Endothelial cell of umbilical vein (primary cell): ENCODE measurements around the gene NOXA1.

Experiments
- FOS ChIP-seq: IDR thresholded peaks from 2 replicates; pipeline ENCODE4 v1.6.1; 2011; ENCODE audit warnings: mild to moderate bottlenecking, low read length, moderate library complexity, borderline replicate concordance; ENCODE audit not compliant: insufficient read depth
- POLR2A ChIP-seq: IDR thresholded peaks from 2 replicates; pipeline ENCODE4 v1.6.1; 2012; ENCODE audit warnings: low read depth, mild to moderate bottlenecking, control low read depth, low read length
- POLR2AphosphoS5 ChIP-seq: IDR thresholded peaks from 2 replicates; pipeline ENCODE4 v1.6.1; 2012; ENCODE audit warnings: low read depth, mild to moderate bottlenecking, control low read depth, low read length, moderate library complexity; ENCODE audit not compliant: insufficient read depth
- TF ChIP-seq, protein P1 (sequence below), 2 donors: IDR thresholded peaks; 1 replicate in 1 of 2; 2 replicates in 1 of 2; pipeline ENCODE4 v1.5.1; 2011; ENCODE audit warnings: low read length in 2 of 2, mild to moderate bottlenecking in 2 of 2, moderate library complexity in 2 of 2, control low read depth in 1 of 2, inconsistent platforms in 1 of 2, low read depth in 1 of 2; ENCODE audit not compliant: insufficient read depth in 1 of 2; ENCODE audit errors: extremely low read depth in 1 of 2
- TF ChIP-seq, protein P2 (sequence below): IDR thresholded peaks from 2 replicates; pipeline ENCODE4 v1.6.1; 2011; ENCODE audit not compliant: insufficient read depth, insufficient read length

GRCh38 chr9:137429546-137429890 is 6.3 kb downstream of the NOXA1 start:
- TF ChIP-seq, protein P1, sequence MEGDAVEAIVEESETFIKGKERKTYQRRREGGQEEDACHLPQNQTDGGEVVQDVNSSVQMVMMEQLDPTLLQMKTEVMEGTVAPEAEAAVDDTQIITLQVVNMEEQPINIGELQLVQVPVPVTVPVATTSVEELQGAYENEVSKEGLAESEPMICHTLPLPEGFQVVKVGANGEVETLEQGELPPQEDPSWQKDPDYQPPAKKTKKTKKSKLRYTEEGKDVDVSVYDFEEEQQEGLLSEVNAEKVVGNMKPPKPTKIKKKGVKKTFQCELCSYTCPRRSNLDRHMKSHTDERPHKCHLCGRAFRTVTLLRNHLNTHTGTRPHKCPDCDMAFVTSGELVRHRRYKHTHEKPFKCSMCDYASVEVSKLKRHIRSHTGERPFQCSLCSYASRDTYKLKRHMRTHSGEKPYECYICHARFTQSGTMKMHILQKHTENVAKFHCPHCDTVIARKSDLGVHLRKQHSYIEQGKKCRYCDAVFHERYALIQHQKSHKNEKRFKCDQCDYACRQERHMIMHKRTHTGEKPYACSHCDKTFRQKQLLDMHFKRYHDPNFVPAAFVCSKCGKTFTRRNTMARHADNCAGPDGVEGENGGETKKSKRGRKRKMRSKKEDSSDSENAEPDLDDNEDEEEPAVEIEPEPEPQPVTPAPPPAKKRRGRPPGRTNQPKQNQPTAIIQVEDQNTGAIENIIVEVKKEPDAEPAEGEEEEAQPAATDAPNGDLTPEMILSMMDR (IDR thresholded peaks at IDR 0.05; ENCODE audit: extremely low read depth in 1 of 2, insufficient read depth in 1 of 2, low read depth in 1 of 2, low read length in 2 of 2), result no peak
- TF ChIP-seq POLR2A, result no peak
- TF ChIP-seq POLR2AphosphoS5, result no peak
- TF ChIP-seq, protein P2, sequence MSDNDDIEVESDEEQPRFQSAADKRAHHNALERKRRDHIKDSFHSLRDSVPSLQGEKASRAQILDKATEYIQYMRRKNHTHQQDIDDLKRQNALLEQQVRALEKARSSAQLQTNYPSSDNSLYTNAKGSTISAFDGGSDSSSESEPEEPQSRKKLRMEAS, result no peak
- TF ChIP-seq FOS, result no peak
